GM19328 (cell line): ENCODE data around the gene MCC.

Experiments used
- ATAC-seq: cut with Tn5 transposase; IDR thresholded peaks from one replicate; pipeline ENCODE4 v1.9.1; 2021; ENCODE audit warnings: mild to moderate bottlenecking, moderate library complexity; ENCODE audit not compliant: unreplicated experiment

MCC gene

GRCh38 chr5:113186061-113186460, 302.2 kb downstream of the MCC start:
- no peak for ATAC-seq

- no peak for ATAC-seq
Measured at GRCh38 chr5:113183694-113184093, 304.6 kb downstream of the MCC start.

GRCh38 chr5:113182658-113183344, 305.5 kb downstream of the MCC start:
- ATAC-seq: no peak

GRCh38 chr5:113181853-113182490, 306.3 kb downstream of the MCC start:
- no peak for ATAC-seq

GRCh38 chr5:113181409-113181808, 306.8 kb downstream of the MCC start:
- no peak for ATAC-seq

- no peak for ATAC-seq
Measured at GRCh38 chr5:113179156-113179555, 309.1 kb downstream of the MCC start.

- no peak for ATAC-seq
Measured at GRCh38 chr5:113178073-113178779, 310.0 kb downstream of the MCC start.

GRCh38 chr5:113177225-113177624, 311.0 kb downstream of the MCC start:
- ATAC-seq: no peak

- no peak for ATAC-seq
Measured at GRCh38 chr5:113176734-113177133, 311.5 kb downstream of the MCC start.

- no peak for ATAC-seq
Measured at GRCh38 chr5:113176196-113176595, 312.1 kb downstream of the MCC start.

GRCh38 chr5:113172231-113172826, 315.9 kb downstream of the MCC start:
- ATAC-seq: no peak

GRCh38 chr5:113171520-113171919, 316.7 kb downstream of the MCC start:
- no peak for ATAC-seq

GRCh38 chr5:113170707-113171106, 317.5 kb downstream of the MCC start:
- ATAC-seq: no peak

- no peak for ATAC-seq
Measured at GRCh38 chr5:113169720-113170119, 318.5 kb downstream of the MCC start.

- ATAC-seq: no peak
Measured at GRCh38 chr5:113167985-113168384, 320.3 kb downstream of the MCC start.

- ATAC-seq: no peak
Measured at GRCh38 chr5:113166852-113167366, 321.3 kb downstream of the MCC start.

GRCh38 chr5:113166261-113166660, 322.0 kb downstream of the MCC start:
- no peak for ATAC-seq

GRCh38 chr5:113164021-113164420, 324.2 kb downstream of the MCC start:
- no peak for ATAC-seq

GRCh38 chr5:113163328-113163727, 324.9 kb downstream of the MCC start:
- no peak for ATAC-seq

- no peak for ATAC-seq
Measured at GRCh38 chr5:113162770-113163169, 325.5 kb downstream of the MCC start.

GRCh38 chr5:113162208-113162607, 326.0 kb downstream of the MCC start:
- ATAC-seq: no peak
